Stimulated activated CD8-positive, alpha-beta memory T cell treated with anti-CD3 and anti-CD28 coated beads, Interleukin-15, amount 100 ng/mL, for 4 hours (primary cell): ENCODE results near the gene LRMDA.

Experiments used
- DNase-seq, 2 donors: peaks; one replicate each; pipeline ENCODE4 v3.0.0-alpha.2; 2020; ENCODE audit warnings: low read depth in 2 of 2

The LRMDA gene

GRCh38 chr10:75994357-75995040, 563.1 kb downstream of the LRMDA start:
- DNase-seq, result no peak

GRCh38 chr10:75995041-75995430, 563.6 kb downstream of the LRMDA start:
- DNase-seq, result no peak

- no peak for DNase-seq
Observed at GRCh38 chr10:75995720-75996119, 564.3 kb downstream of the LRMDA start.

GRCh38 chr10:75999001-75999400, 567.6 kb downstream of the LRMDA start:
- no peak for DNase-seq

- no peak for DNase-seq
Observed at GRCh38 chr10:75999515-76000209, 568.2 kb downstream of the LRMDA start.

- DNase-seq, result no peak
Observed at GRCh38 chr10:76000550-76000949, 569.1 kb downstream of the LRMDA start.

- no peak for DNase-seq
Observed at GRCh38 chr10:76001019-76001418, 569.6 kb downstream of the LRMDA start.

- DNase-seq, result no peak
Observed at GRCh38 chr10:76001461-76001860, 570.0 kb downstream of the LRMDA start.

- no peak for DNase-seq
Observed at GRCh38 chr10:76002262-76002854, 570.9 kb downstream of the LRMDA start.

- DNase-seq, result no peak
Observed at GRCh38 chr10:76007667-76008181, 576.3 kb downstream of the LRMDA start.

- DNase-seq, result no peak
Observed at GRCh38 chr10:76009531-76009930, 578.1 kb downstream of the LRMDA start.

GRCh38 chr10:76010703-76011102, 579.3 kb downstream of the LRMDA start:
- no peak for DNase-seq

- no peak for DNase-seq
Observed at GRCh38 chr10:76012716-76013327, 581.4 kb downstream of the LRMDA start.

GRCh38 chr10:76015245-76015644, 583.8 kb downstream of the LRMDA start:
- no peak for DNase-seq

- no peak for DNase-seq
Observed at GRCh38 chr10:76017026-76017732, 585.8 kb downstream of the LRMDA start.

- no peak for DNase-seq
Observed at GRCh38 chr10:76017733-76018433, 586.5 kb downstream of the LRMDA start.

- DNase-seq, result no peak
Observed at GRCh38 chr10:76020630-76021029, 589.2 kb downstream of the LRMDA start.

- no peak for DNase-seq
Observed at GRCh38 chr10:76021398-76021797, 590.0 kb downstream of the LRMDA start.

GRCh38 chr10:76022366-76022765, 590.9 kb downstream of the LRMDA start:
- no peak for DNase-seq

GRCh38 chr10:76023007-76023406, 591.6 kb downstream of the LRMDA start:
- DNase-seq, result no peak

GRCh38 chr10:76024460-76025123, 593.2 kb downstream of the LRMDA start:
- DNase-seq, result no peak
